Eye (tissue), 1 donor: Measurements from ENCODE around the gene BCAR3.

Source experiments
- DNase-seq: peaks from one replicate; pipeline ENCODE4 v3.0.0-alpha.2; 2015

BCAR3 gene

DNA sequence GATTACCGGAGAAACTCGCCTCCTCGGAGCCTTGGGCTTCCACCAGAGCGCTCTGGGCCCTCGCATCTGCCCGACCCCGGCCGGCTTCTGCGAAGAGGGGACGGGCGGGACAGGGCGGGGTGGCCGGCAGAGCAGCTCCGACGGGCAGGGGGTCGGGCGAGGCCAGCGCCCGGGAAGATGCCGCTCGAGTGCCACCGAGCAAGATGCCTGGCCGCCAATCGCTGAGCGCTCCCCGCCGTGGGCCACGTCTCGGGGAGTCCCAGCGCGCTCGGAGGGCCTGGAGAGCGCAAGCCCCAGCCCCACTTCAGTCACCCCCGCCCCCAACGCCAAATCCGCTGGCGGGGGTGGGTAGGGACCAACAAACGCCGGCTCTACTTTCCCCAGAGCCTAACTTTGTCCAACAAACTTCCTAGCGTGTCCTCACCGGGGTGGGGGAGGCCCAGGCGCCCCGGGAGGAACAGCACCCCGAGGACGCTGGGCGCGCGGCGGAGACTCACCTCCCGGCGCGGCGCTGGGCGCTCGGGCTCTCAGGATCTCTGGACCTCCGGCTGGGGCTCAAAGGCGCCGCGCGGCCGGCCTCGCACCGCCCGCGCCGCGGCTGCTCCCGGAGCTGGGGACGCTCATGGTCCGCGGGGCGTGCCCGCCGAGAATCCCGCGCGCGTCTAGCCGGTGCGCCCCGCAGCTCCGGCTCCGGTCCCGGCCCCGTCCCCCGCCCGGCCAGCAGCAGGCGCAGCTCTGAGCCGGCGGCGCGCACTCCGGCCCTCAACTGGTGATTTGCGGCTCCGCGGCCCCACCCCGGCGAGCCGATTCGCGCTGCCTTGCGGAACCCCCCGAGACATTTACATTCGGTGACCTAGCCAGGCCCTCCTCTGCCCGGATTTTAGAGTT is at the start of gene BCAR3:
Gene BCAR3 (minus strand): TSS at position 737 of the 888 bp plus-strand sequence. CDS start 6,907 bp downstream, outside the sequence.
- peak; percentile 76 for DNase-seq

GRCh38 chr1:93730621-93731020 is 49.0 kb upstream of the BCAR3 start:
- no peak for DNase-seq

GRCh38 chr1:93729906-93730305 is 48.3 kb upstream of the BCAR3 start:
- DNase-seq, result no peak

DNA sequence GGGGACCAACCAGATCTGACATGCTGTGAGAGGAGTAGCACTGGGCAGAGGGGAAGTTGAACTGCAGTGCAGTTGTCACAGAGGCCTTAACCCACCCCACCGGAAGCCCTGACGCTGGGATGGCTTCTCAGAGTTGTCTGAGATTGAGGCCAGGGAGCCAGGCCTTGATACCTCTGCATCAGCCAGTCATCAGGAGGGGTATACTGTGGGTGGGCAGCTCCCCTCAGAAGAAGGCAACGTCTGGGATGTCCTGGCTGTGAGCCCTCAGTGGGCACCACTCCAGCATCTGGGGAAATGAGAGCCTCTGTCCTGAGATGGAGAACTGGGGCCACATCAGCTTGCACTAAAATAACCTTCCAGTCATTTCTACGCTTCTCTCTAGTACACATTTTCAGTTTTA is 47.9 kb upstream of the BCAR3 start:
- DNase-seq, result no peak

DNA sequence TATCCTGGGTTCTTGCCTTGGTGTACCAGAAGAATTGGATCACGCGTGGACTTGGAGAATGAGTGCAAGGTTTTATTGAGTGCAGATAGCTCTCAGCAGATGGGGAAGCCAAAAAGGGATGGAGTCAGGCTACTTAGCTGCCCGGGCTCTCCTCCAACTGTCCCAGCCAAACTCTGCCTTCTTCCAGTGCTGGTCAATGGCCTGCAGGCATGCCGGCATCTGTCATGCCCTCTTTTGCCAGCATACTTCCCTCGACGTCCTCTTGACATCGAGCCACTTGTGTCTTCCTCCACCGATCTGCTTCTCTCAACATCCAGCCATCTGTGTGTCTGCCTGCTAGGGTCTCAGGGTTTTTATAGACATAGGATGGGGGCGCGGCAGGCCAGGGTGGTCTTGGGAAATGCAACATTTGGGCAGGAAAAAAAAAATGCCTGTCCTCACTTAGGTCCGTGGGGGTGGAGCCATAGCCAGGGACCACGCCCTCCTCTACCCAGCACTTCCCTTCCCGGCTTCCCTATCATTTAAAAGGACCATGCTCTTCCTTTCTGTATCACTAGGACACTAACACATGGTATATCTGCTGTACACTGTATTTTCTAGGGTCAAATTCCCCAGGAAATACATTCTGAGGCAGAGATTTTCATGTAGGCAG is 47.0 kb upstream of the BCAR3 start:
- DNase-seq, result no peak

DNA sequence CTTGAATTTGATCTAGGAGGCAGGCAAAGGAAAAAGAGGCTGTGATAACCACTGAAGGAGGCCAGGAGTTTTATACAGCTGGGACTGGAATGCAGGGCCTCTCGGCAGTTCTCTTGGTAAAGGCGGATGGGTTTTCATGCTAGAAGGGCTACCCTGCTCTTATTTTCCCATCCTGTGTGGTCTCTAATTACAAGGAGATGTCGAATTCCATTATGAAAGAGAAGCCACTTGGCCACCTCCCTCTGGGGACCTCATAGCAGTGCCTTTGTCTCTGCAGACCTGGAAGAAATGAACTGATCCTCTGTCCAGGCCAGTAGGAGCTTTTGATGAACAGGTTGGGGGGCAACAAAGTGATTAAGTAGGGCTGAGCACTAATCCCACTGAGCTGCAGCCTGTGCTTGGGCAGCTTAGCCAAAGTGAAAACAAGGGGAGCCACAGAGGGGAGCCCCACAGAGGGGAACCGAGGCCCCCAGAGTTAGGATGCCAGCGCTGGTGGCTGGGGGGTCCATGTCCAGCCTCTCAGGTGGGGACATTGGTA is 42.2 kb upstream of the BCAR3 start:
- DNase-seq, result peak; percentile 88

DNA sequence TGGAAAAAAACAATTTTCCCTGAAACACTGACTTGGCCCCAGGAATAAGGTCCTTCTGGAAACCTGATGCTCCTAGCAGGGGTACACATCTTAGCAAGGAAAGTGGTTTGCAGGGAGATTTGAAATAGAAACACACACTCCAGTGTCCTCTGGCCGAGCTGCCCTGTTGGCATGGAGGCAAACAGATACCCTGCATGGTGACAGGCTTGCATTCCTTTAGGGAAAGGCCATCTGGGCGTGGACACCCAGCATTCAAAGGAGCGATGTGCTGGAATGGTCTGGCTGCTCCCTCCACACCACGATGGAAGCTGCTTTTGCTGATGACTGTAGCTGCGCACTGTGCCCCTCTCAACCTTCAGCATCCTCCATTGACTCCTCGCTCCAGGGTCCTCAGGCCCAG is 41.5 kb upstream of the BCAR3 start:
- no peak for DNase-seq

DNA sequence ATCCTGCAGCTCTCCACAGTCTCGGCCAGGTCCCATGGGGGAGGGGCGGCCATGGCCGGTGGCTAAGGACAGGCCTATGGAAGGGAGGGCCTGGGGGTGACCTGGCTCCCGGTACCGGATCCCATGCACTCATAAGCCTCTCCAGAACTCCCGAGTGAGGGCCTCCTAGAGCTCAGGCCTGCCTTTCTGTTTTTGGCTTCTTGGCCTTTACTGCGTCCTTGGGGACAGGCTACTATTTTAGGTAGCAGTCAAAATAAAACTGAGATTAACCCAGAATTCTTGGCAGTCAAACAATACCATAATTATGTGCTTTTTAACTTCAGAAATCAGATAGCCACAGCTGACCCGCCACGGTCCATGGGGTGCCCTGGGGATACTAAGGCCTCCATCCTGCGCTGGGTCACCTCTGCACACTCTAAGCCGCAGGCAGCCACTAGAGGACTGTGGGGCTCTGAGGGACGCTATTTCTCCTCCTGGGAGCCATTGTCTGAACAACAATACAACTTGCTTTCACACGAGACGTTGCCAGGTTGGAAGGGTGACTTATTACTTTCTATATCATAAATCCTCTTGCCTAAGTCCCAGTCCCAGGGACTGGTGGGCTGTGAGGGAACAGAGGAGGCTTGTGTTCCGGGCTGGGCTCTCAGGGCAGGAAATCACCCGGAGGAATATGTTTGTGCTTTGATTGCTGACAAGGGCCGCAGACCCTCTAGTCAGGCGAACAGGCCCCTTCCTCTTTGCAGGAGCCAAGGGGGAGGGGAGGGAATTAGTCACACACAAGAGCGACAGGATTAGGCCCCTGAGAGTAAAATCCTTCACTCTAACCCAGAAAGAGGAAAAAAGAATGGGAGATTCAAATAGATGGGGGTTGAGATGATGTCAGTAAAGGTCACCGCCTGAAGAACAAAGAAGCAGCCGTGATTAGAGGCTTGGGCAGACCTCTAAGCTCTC is 40.7 kb upstream of the BCAR3 start:
- DNase-seq, result peak; percentile 86

- no peak for DNase-seq
Observed at GRCh38 chr1:93720956-93721626, 39.5 kb upstream of the BCAR3 start.

GRCh38 chr1:93717640-93718039 is 36.0 kb upstream of the BCAR3 start:
- DNase-seq, result no peak

DNA sequence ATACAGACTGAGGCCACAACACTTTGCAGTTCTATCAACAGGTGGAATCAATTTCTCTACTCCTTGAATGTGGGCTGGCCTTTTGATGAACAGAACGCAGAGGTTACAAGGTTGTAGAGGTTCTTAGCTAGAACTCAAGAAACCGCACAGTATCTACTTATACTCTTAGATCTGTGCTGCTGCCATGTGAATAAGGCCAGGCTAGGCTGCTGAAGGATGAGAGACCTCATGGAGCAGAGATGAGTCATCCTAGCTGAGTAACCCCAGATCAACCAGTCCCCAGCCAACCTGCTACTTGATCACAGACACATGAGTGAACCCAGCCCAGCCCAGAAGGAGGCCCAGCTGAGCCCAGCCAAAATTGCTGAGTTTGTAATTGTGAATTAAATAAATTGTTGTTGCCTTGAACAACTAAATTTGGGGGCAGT is 35.3 kb upstream of the BCAR3 start:
- DNase-seq, result no peak

DNA sequence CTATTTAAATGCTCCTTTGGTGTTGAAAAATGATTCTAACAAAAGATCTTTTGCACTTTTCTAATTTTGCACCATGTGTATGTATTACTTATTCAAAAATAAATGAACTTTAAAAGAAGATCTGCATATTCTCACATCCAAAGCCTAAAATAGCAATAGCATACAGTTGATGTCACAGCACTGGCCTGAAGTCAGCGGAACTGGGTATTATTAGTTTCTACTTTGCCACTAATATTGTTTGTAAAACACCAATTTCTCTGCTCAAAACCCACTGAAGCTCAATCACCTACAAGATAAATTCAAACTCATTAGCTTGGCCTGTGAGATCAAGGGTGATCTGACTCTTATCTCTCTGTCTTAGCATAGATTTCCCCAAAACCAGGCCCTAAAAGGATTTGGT is 34.5 kb upstream of the BCAR3 start:
- no peak for DNase-seq

DNA sequence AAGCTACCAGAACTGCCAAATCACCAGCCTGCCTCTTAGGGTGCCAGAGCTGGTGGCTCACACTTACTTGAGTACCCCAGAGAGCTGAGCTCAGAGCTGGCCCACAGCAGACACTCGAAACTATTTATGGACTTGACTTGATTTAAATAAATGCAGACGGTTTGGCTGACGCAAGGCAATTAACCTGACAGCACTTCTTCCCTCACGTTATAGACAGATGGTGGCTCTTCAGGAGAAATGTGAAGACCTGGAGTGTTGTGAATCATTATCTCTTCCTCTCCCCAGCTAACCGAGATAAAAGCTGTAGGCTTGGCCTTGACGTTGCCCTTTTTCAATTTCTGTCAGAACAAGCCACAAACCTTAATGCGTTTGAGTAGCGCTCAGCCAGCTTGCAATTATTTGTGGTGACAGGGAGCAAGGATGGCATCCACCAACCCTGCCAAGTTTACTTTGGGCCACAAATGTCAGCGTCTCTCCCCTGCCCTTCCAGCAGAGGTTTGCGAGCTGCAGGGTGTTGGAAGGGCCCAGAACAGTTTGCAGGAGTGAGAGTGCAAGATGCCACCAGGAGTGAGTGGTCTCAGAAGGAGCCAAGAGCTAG is 34.0 kb upstream of the BCAR3 start:
- peak; percentile 79 for DNase-seq

- no peak for DNase-seq
Observed at GRCh38 chr1:93714356-93714755, 32.7 kb upstream of the BCAR3 start.

DNA sequence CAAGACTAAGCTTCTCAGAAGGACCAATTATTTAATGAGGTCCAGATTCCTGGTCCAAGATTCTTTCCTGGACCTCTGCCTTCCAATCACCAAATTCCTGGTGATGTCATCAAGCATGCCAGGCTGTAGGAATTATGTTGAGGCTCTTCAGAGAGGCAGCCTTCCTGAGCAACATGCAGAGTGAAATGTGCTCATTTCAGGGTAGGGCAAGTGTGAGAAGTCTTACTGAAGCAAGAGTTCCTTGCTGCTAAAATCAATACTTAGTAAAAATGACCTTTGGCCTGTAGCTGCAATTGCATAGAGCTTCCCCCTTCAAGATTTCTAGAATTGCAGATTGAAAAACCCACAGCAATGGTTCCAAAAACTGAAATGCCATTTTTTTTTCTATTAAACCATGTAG is 31.7 kb upstream of the BCAR3 start:
- no peak for DNase-seq

DNA sequence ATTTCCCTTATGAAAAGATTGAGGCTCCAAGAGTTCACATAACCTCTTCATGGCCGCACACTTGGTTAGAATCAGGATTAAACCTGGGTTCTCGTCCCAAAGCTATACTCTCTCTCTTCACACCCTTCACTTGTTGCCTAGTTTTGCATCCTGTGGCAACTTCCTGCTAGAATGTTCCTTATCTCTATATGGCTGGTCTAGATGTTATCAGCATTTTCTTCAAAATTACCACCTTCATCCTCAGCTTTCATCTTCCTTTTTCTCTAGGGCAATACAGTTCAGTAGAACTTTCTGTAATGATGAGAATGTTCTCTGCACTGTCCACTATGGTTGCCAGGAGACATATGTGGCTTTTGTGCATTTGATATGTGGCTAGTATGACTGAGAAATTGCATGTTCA is 31.1 kb upstream of the BCAR3 start:
- DNase-seq, result no peak

GRCh38 chr1:93710499-93711453 is 29.1 kb upstream of the BCAR3 start:
- DNase-seq, result no peak

GRCh38 chr1:93708734-93709481 is 27.3 kb upstream of the BCAR3 start:
- DNase-seq, result peak; percentile 78

DNA sequence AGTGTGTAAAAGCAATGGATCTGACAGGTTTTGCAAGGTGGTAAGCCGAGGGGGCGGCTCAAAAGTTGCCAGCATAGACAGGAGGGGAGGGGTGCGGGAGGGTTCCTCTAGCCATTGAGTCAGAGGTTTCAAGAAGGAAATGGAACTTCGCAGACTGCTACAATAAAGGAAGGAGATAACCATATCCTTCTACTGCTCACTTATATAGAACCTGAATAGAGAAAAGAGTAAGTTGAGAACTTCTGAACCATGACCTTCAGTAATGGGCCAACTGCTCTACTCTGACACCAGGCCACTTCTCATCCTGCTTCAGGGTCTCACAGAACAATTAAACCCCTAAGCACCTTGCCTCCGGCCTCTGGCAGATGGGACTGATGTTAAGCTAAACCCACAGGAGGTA is 26.3 kb upstream of the BCAR3 start:
- DNase-seq, result no peak
